ENCODE data around the gene ROCK2. TPM values are rescaled to one million over a fixed set of nuclear protein-coding genes. Genes with fewer than 3 reads are reported as not detected.

Gene ROCK2
- total RNA-seq, 1 donor from 2014 or later = 63.5 TPM

GRCh38 chr2:11156396-11157075 lies 187.9 kb downstream of the ROCK2 start:
- Histone ChIP-seq H3K36me3 (peaks cover 8% of the 10 kb centered on the region), H3K27ac (no peak overlapping the region), H3K4me1 (peaks cover 7% of the 10 kb centered on the region), H3K9me3 (no peaks in the 10 kb centered on the region), H3K4me3 (peak overlapping the region; percentile 80), H3K27me3 (no peaks in the 10 kb centered on the region)
- intact Hi-C loops (cut with DNase I) = no loop called here
- no peak for DNase-seq
- ATAC-seq = no peak
- TF ChIP-seq CTCF (IDR thresholded peaks at IDR 0.05) = no peak

- DNase-seq = no peak
- no peaks in the 10 kb centered on the region for H3K9me3 ChIP-seq
- intact Hi-C loops (cut with DNase I) = no loop called here
These were observed 188.9 kb downstream of the ROCK2 start, which contains the start of gene SLC66A3 for GRCh38 chr2:11155381-11156035. SLC66A3 (plus strand) TSS chr2:11155467; CDS start chr2:11155547, 80 bp downstream.

GRCh38 chr2:11154923-11155380 lies 189.5 kb downstream of the ROCK2 start:
- DNase-seq (peak; percentile 100), ATAC-seq (peak; percentile 95)
- TF ChIP-seq CTCF (IDR thresholded peaks at IDR 0.05) = no peak
- H3K27ac ChIP-seq = peak overlapping the region; percentile 93
- H3K4me1 ChIP-seq = peaks cover 7% of the 10 kb centered on the region
- H3K36me3 ChIP-seq = no peaks in the 10 kb centered on the region
- no peaks in the 10 kb centered on the region for H3K9me3 ChIP-seq
- peak overlapping the region; percentile 80 for H3K4me3 ChIP-seq
- intact Hi-C loops (cut with DNase I) = no loop called here
- H3K27me3 ChIP-seq = no peaks in the 10 kb centered on the region

More at GRCh38 chr2:11155381-11156035, 188.9 kb downstream of the ROCK2 start, which contains the start of gene SLC66A3:
- peak; percentile 89 for ATAC-seq
- Histone ChIP-seq H3K36me3 (no peaks in the 10 kb centered on the region), H3K4me3 (peak within 1 kb of the TSS; percentile 80), H3K27me3 (no peaks in the 10 kb centered on the region), H3K27ac (peak within 1 kb of the TSS; percentile 93), H3K4me1 (peaks cover 7% of the 10 kb centered on the region)
- TF ChIP-seq CTCF (IDR thresholded peaks at IDR 0.05) = peak; percentile 16

GRCh38 chr2:11154016-11154922 lies 190.2 kb downstream of the ROCK2 start:
- H3K4me1 ChIP-seq = peaks cover 7% of the 10 kb centered on the region
- H3K36me3 ChIP-seq = no peaks in the 10 kb centered on the region
- no peak for TF ChIP-seq CTCF (IDR thresholded peaks at IDR 0.05)
- intact Hi-C loops (cut with DNase I) = no loop called here
- no peaks in the 10 kb centered on the region for H3K27me3 ChIP-seq
- H3K27ac ChIP-seq = peak overlapping the region; percentile 93
- H3K9me3 ChIP-seq = no peaks in the 10 kb centered on the region
- ATAC-seq = peak; percentile 3
- no peak for DNase-seq
- peak overlapping the region; percentile 59 for H3K4me3 ChIP-seq

- ATAC-seq = no peak
- DNase-seq = no peak
- H3K4me1 ChIP-seq = peaks cover 7% of the 10 kb centered on the region
- intact Hi-C loops (cut with DNase I) = no loop called here
- H3K9me3 ChIP-seq = no peaks in the 10 kb centered on the region
- H3K27ac ChIP-seq = no peak overlapping the region
- H3K36me3 ChIP-seq = no peaks in the 10 kb centered on the region
- no peaks in the 10 kb centered on the region for H3K27me3 ChIP-seq
- no peak overlapping the region for H3K4me3 ChIP-seq
- TF ChIP-seq CTCF (IDR thresholded peaks at IDR 0.05) = no peak
These were observed 191.8 kb downstream of the ROCK2 start for GRCh38 chr2:11152591-11152990.
